Ecto neural progenitor cell (in vitro differentiated cells): ENCODE measurements around the gene SNED1.

Experiments
- DNase-seq: peaks from one replicate; pipeline ENCODE4 v3.0.0-alpha.2; 2018; ENCODE audit warnings: low spot score

SNED1 gene

DNA sequence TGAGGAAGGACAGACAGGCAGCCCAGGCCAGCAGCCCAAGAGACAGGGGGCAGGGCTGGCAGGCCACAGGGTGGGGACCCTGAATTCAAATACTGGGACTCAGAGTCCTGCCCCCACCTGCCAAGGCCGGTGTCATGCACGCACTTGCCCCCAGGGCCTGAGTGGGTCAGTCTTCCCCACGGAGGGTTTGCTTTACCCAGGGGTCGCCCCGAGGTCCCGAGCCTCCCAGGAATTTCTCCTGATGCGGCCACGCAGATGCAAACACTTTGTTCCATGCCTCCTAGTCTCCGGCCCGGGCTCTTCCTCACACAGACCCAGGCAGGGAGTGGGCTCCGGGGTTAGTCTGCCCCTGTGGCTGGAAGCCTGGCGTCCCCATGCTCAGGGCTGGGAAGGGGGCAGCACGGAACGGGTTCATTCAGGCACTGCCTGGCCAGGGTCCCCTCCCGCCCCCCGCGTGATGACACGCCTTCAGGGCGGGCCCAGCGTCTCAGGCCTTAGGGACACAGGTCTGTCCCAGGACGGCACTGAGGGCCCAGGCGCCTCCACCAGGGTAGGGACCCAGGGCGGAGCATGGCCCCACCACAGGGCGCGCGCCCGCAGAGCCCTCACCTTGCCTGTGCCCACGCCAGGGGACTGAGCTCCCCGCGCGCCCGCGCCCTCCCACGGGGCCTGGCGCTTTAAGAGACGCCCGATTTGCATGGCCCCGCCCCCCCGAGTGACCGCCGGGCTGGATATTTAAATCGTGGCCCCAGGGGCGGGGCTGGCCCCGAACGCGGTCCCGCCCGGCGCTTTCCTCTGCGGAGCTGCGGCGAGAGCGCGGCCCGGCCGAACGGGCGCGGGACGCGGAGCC lies at the start of gene SNED1:
TSS of gene SNED1 (plus strand) at position 763 of the 850 bp plus-strand sequence. CDS start 220 bp downstream, outside the sequence.
- peak; percentile 91 for DNase-seq

DNA sequence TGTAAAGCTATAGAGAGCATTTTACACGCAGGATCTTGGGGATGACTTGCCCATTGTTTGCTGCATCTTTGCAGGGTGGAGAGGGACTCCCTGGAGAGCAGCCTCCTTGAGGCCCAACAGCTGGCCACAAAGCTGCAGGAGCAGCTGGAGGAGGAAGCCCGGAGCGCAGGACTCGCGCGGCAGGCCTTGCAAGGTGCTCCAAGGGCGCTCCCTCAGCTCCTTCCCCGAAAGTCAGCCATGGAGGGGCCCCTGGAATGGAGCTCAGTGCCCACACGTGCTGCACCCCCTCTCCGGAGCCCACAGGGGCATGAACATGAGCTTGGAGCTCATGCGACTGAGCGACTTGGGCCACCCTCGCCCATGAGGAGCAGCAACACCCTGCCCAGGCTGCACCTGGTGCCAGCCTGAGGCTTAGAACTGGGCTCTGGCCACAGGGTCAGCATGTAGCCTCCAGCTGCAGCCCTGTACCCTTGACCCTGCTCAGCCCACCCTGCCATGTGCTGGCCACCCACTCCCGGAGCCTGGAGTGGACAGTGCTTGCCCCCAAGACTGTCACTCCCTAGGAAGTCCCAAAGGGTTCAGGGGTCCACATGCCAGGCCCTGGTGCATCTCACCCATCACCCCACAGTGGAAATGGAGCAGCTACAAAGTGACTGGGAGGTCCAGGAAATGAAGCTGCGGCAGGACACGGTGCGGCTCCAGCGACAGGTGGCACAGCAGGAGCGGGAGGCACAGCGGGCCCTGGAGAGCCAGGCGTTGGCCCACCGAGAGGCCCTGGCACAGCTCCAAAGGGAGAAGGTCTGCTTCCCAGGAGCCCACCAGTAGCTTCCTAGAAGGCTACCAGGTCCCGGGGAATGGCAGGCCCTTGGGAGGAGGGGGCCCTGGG lies 49.3 kb upstream of the SNED1 start:
- no peak for DNase-seq

DNA sequence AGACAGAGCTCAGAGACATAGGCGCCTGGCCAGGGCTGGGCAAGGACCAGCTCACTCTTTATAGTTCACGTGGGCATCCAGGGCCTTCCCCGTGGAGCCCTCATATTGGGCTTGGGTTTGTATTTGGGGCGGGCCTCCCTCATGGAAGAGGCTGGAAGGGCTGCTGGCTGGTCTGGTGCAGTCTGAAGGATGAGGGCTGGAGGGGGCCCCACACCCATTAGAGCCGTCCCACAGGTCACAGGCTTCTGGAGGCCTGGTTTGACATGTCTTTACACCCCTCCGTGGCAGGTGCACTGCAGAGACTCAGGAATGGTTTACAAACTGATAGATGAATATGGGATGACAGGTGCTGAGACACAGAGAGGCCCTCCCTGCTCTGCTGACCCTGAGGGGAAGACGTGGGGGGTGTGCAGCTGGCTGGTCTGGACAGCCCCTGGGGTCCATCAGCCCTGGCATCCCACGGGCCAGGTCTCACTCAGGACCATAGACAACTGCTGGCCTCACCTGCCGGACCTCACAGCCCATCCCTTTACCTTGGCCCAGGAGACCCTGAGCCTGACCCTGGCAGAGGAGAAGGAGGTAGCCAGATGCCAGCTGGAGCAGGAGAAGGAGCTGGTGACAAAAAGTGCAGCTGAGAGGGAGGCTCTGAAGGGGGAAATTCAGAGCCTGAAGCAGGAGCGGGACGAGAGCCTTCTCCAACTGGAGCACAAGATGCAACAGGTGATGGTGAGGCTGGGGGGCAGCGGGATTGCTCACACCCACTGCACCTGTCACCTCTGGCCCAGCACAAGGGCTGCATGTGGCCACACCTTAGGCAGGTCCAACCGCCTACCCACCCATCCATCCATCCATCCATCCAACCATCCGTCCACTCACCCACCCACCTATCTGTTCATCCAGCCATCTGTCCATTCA lies 48.4 kb upstream of the SNED1 start:
- DNase-seq: no peak

DNA sequence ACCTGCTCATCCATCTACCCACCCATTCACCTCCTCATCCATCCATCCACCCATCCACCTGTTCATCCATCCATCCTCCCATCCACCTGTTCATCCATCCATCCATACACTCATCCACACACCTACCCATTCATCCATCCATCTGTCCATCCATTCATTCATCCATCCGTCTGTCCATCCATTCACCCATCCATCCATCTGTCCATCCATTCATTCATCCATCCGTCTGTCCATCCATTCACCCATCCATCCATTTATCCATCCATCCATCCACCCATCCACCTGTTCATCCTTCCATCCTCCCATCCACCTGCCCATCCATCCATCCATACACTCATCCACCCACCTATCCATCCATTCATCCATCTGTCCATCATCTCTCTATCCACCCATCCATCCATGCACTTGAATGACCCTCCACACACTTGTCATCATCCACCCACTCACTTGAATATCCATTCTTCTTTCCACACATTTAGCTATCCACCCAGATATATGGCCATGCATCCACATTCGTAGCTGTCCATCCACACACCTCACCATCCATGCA lies 47.3 kb upstream of the SNED1 start:
- no peak for DNase-seq

DNA sequence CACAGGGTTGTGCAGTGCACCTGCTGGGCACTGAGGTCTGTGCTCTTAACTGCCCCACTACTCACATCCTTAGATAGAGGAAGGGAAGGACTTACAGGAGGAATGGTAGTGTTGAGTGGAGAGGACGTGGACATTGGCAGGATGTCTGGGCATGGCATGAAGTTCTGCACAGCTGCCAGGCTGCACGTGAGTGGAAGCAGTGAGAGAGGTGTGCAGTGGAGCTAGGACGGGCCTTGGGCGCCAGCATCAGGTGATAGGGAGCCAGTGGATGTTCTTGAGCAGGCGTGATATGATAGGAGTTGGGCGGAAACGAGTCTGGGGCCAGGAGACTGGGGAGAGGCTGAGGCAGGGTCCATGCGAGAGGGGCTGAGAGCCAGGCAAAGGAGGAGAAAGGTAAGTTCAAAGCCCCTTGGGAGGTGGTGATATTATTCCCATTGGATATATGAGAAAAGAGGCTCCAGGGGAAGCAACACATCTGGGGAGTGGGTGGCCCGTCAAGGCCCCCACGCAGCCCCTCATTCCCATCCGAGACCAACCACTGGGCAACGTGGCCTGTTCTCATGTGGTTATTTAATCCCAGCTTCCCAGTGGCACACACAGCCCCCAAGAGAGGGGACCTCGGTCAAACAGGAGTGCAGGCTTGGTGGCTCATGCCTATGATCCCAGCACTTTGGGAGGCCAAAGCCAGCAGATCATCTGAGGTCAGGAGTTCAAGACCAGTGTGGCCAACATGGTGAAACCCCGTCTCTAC lies 45.7 kb upstream of the SNED1 start:
- no peak for DNase-seq

DNA sequence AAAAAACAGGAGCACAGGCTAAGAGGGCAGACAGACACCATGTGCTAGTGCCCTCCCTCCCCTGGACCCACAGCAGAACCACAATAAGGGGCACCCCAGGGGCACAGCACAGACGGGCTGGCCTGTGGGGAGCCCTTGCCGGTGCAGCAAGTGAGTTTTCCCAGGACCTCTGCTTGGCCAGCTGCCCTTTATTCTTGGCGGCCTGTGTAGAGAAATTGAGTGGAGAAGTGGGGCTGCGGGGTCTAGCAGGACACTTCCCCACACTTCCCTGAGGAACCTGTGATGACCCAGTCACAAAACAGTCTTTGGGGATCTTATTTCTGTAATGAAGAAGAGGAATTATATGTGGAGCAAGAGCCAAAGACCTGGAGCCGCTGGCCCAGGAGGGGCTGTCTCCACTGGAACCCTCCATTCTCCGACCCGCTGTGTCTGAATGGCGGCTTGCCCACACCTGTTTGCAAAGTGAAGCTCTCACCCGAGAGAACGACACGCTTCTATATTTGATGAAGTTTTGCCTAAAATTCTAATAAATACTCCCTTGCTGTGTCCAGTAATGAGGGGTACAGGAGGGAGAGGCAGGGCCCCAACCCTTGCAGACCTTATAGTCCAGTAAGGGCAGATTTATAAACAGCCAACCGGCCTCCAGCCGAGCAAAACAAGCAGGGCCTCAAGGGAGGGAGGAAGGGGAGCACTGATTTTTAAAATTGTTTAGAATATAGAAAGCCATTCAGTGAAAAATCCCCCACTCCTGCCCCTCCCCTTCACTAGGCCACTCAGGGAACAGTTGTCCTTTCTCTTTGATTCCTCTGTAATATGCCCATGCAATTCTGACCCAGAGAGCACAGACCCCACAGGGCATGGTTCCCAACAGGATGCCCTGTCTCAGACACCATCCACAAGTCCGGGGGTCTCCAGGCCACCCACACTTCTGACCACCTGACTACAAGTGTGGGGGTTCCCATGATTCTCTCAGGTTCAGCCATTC lies 44.7 kb upstream of the SNED1 start:
- DNase-seq: no peak

DNA sequence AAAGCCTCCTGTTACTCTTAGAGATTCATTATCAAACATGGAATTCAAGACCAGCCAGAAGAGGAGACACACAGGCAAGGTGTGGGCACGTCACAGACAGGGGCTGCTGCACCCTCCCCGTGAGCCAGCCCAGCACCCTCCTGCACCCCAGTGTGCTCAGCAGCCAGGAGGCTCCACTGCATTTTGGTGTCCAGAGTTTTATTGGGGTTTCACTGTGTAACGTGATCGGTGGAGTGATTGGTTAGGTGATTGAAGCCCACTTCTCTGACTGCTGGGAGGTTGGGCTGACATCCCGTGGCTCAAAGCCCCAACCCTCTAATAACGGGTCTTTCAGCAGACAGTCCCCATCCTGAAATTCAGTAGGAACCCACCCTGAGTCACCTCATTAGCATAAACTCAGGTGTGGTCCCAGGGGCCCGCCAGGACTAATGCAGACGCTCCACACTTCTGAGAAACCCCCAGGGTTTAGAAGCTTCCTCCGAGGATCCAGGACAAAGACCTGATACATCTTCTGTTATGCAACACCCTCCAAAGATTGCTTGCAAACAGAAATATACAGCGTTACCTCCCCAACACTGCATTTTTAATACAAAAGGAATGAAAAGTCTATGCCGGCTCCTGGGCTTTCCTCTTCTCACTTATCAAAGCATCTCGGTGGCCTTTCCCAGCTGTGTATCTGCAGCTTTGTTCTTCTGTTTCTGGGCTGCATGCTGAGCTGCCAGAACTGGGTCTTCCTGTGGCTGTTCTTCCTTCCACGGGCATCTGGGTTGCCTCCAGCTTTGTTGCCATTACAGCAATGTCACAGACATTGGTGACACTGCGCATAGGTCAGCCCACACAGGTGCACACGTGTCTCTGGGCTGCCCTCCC lies 43.7 kb upstream of the SNED1 start:
- no peak for DNase-seq

DNA sequence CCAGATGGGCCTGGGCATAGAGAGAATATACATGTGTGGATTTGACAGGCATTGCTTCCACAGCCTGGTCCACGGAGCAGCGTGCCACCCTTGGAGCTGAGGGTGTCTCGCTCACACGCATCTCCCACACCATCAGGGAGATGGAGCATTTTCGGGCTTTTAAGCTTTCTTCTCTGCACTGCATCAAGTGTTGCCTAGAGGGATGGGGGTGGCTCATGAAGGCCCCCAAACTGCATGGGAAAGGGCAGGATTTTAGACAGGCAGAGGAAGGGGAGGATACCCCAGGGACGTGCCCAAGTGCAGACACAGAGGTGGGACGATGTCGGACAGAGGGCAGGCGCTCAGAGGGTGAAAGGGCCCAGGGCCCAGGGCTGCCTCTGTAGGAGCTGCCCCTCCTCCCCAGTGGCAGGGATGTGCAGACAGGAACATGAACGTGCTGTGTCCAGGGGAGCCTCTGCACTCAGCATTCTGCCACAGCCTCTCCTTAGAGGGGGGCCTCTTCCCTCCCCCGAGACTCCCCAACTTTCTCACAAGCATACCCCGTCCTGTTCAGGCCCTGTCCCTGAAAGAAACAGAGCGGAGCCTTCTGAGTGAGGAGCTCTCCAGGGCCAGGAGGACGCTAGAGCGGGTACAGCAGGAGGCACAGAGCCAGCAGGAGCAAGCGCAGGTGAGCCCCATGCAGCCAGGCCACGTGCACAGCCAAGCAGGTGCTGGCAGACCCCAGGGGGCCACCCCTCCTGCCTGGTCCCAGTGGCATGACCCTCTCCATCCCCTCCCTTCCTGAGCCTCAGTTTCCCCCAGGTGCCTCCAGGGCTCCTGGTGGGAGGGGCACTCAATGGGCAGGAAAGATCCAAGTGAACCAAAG lies 42.9 kb upstream of the SNED1 start:
- DNase-seq: no peak

DNA sequence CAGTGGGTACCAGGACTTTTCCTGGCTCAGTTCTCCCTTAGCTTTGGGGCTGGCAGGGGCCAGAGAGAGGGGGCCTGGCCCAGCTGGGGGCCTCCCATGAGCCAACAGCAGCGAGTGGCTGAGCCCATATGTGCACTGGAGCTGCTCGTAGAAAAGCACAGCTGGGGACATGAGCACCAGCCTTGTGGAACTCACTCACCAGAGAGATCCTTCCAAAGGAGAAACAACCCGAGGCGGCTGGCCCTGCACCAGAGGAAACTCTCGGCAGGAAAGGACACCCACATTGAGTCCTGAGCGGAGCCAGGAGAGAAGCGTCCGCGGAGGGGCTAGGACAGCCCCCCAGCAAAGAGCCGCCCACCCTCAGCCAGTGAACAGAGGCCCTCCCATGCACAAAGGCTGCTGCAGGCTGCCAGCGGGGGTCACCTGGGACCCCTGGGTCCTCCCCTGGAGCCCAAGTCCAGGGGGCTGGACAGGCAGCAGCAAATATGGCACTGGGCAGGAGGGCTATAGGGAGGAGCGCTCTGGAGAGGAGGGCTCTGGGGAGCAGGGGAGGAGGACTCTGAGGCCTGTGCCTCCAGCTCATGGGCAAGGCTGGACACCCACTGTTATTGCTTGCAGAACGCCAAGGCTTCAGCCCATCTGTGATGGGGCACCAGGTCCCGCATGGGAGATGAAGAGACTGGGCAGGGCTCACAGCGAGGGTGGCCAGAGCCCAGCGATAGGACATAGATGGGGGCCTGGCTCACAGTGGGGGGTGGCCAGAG lies 42.1 kb upstream of the SNED1 start:
- DNase-seq: peak; percentile 39

DNA sequence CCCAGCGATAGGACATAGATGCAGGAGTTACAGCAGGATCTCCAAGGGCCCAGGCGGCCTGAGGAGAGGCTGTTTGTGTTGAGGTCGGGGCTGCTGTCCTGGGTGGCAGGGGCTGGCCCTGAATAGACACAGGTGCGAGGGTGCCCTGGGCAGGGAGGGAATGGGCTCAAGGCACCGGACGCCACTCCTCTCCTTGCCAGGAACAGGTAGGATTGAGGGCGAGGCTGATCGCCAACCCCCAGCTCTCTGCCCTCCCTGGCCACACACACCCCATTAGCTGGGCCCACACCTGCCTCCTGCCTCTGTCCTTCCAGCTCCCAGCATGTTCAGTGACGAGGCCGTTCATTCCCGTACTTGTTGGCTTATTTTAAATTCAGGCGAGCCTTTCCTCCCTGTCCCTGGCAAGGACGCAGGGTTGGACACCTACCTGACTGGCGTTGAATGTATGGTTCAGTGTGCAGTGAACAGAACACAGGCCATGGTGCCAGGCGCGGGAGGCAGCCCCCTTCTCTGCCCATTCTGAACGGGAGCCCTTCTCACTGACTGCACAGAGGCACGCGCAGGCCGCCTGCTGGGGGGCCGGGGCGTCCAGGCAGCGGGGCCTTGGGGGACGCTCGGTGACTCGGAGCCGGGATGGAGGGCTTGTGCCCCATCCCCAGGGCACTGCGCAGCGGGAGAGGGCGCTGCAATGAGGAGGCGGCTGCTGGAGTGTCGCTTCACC lies 41.3 kb upstream of the SNED1 start:
- DNase-seq: peak; percentile 42

DNA sequence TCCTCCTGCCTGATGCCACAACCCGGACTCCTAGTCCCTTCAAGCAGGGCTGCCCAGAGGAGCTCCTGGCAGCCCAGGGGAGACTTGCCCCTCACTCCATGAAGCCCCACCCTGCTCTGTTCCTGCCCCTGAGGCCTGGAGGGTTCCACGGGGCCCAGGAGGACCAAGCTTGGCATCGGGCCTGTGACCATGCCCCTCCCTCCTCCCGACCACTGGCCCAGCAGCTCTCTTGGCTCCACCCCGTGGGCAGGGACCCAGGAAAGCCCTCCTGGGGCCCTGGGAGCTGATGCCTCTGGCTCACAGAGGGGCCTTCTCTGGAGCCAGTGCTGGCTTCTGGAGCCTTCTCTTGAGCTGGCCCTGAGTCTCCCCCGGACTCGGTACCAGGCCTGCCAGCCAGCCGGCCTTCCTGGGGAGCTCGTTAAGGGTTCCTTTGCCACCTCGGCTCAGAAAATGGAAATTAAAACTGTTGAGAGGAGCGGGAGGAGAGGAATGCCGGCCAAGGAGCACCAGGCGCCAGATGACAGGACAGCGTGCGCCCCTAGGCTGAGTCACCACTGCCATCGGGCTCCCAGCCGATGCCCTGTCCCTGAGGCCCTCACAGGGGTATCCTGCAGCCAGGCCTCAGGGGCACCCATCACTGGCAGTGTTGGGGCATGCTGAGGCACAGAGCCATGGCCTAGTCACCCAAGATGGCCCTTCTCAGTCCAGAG lies 40.6 kb upstream of the SNED1 start:
- peak; percentile 46 for DNase-seq

DNA sequence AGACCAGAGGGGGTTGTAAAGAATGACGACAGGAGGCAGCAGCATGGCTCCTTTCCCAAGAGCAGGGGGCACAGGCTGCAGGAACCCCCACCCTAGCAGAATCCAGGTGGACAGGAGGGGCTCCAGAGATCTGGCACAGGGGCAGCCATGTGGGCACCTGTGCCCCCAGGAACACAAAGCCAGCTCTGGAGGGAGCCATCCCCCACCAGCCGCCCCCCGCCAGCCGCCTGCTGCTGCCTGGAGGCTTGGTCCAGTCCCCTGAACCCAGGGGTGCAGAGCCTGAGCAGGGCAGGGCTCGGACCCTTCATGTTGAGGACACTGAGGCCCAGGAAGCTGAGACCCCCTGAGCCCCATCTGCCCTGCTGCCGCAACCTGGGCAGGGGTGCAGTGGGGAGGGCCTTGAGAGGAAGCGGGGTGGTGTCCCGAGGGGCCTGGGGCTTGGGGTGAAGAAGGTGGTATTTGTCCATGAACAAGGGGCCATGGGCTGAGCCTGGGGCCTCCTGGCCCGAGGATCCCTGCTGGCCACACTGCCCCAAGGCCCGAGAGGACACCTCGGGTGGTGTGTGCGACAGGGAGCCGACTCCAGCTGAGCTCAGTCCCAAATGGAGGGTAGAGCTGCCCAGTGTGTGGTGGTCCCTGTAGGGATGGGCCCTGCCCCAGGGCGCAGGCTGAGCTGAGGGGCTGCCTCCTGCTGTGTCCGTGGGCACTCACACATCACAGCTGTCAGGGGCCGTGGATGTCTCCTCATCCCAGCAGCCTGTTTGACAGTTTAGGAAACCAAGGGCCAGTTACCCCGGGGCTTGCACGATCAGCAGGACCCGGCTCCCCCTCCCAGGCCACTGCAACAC lies 39.8 kb upstream of the SNED1 start:
- DNase-seq: peak; percentile 43

DNA sequence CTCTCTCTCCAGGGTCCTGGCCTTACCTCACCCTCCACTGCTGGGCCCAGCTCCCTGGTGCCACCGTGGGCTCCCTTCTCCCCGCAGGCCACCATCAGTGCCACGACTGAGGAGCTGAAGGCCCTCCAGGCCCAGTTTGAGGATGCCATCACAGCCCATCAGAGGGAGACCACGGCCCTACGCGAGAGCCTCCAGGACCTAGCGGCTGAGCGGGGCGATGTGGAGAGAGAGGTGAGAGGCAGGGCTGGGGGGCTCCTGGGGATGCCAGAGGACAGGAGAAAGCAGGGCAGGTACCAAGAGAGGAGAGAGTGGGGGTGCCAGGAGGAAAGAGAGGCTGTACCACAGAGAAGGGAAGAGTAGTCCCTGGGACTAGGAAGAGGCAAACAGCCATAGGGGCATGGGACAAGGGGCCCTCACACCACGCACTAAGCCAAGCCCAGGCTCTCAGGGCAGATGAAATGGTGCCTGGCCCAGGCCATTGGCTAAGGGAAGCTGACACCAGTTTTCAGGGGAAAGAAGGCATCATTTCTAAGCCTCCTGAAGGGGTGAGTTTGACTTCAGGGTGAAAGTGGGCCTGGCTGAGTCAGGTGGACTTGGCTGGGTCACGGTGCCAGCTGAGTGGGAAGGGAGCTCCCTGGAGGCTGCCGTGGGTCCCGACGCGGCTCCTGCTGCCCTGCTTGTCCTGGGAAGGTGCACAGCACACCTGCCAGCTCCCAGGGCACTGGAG lies 39.0 kb upstream of the SNED1 start:
- peak; percentile 38 for DNase-seq

DNA sequence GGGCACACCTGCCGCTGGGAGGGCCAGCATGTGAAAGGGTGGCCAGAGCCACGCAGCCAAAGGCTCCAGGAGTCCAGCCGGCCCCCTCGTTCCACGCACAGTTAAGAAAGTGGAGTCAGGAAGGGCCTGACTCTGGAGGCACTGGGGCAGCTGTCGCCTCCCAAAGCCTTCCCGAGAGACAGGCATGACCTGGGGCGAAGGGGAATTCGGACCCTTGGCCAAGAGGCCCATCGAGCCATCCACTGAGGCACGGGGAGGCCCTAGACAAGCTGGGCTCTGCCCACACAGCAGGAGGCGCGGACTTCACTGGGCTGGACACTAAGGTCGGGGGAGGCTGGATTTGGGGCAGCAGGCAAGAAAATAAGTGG lies 38.5 kb upstream of the SNED1 start:
- DNase-seq: peak; percentile 46
